Heart left ventricle (tissue), 16 donors: Measurements from ENCODE around the gene LOXHD1. TPM values are rescaled to one million over a fixed set of nuclear protein-coding genes. Genes with fewer than 3 reads are reported as not detected.

Source experiments
- ATAC-seq, 4 donors: fragments of 200-7000 bp; cut with Tn5 transposase; one replicate each; pipeline ENCODE4 v1.9.1; 2020 to 2022; ENCODE audit warnings: moderate library complexity in 4 of 4, mild to moderate bottlenecking in 3 of 4, moderate number of reproducible peaks in 1 of 4
- DNase-seq, 5 donors: peaks; one replicate each; pipeline ENCODE4 v3.0.0-alpha.2; 2020
- H3K27ac ChIP-seq, 12 donors: fragments of 200-600 bp; sonication (generic) in 4 of 12; one replicate each; pipeline versions ENCODE4 v1.5.0 to v1.8.0; 2016 to 2022; ENCODE audit warnings: mild to moderate bottlenecking in 2 of 12
- H3K27me3 ChIP-seq, 9 donors: fragments of 200-600 bp; sonication (generic) in 2 of 9; one replicate each; pipeline versions ENCODE4 v1.5.1 to v1.8.0; 2016 to 2022; ENCODE audit warnings: mild to moderate bottlenecking in 3 of 9
- H3K36me3 ChIP-seq, 9 donors: fragments of 200-600 bp; sonication (generic) in 2 of 9; one replicate each; pipeline versions ENCODE4 v1.5.0 to v1.8.0; 2018 to 2022; ENCODE audit warnings: mild to moderate bottlenecking in 2 of 9
- H3K4me1 ChIP-seq, 12 donors: fragments of 200-600 bp; sonication (generic) in 4 of 12; one replicate each; pipeline versions ENCODE4 v1.5.0 to v1.8.0; 2016 to 2022; ENCODE audit warnings: mild to moderate bottlenecking in 3 of 12
- H3K4me3 ChIP-seq, 12 donors: fragments of 200-600 bp; sonication (generic) in 4 of 12; one replicate each; pipeline versions ENCODE4 v1.5.0 to v1.8.0; 2017 to 2022; ENCODE audit warnings: mild to moderate bottlenecking in 9 of 12, moderate library complexity in 4 of 12
- H3K9me3 ChIP-seq, 12 donors: fragments of 200-600 bp; sonication (generic) in 4 of 12; one replicate each; pipeline versions ENCODE4 v1.5.0 to v1.8.0; 2016 to 2022; ENCODE audit warnings: mild to moderate bottlenecking in 1 of 12
- CTCF ChIP-seq, 12 donors: fragments of 200-600 bp; sonication (generic) in 4 of 12; IDR thresholded peaks; one replicate each; pipeline versions ENCODE4 v1.5.0 to v1.8.0; 2018 to 2022; ENCODE audit warnings: antibody characterized with exemption in 12 of 12, mild to moderate bottlenecking in 5 of 12
- POLR2A ChIP-seq, 2 donors: fragments of 450-650 bp; IDR thresholded peaks; one replicate each; pipeline ENCODE4 v1.6.1; 2017; ENCODE audit warnings: antibody characterized with exemption in 2 of 2, mild to moderate bottlenecking in 2 of 2, moderate library complexity in 2 of 2
- WGBS, 4 donors: extraction: QIAGEN DNeasy Blood & Tissue Kit in 2 of 4; methylation state at CpG; one replicate each; pipeline versions ENCODE4 v1.1.5 to v1.1.7; 2013 to 2018; 5-methylcytosine and 5-hydroxymethylcytosine counted together
- intact Hi-C, 10 donors: fragments of 100-400 bp; cut with DNase I; formaldehyde crosslinking; loops; one replicate each; pipeline versions ENCODE4 v1.11.1 to v1.14.2; 2022
- polyA plus RNA-seq, 2 donors: library from polyadenylated mRNA; stranded (reverse); fragments of 200-250 nt; gene quantifications; one replicate each; pipeline ENCODE4 v1.2.3, GENCODE V29; 2013
- total RNA-seq, 9 donors: library from RNA; depleted of rRNA in 2 of 9; stranded (reverse); fragments of >200 nt in 2 of 9; fragmentation: NEBNext Ultra II Directional in 3 of 9; extraction: Animal tissue kit (Norgen Biotek cat#: 25700) in 3 of 9; gene quantifications; one replicate each; pipeline versions ENCODE4 v1.1.0 to v1.2.4, GENCODE V29; 2016 to 2023
- donor health status: ischemic (EF 13 %, LVEDD 7.1; RV severe dilation, severe dysfunction).
- donor health status: healthy with polysubstance abuse.
- donor health status: DM: no; HTN: yes; CAD: no.
- donor health status: DM: no; HTN: no; CAD: no.
- donor health status: ischemic (EF 25% LVEDD 6.9; RV normal size, moderate dysfunction).
- donor health status: ischemic (EF 25% LVEDD 5.7; RV mildly dilated, moderate dysfunction).
- donor health status: healthy.
- donor health status: DM: yes; HTN: yes; CAD: no.
- donor health status: ischemic (EF 35%, LVEDD 5.7; RV mildly dilated, moderate dysfunction).
- donor health status: nonischemic (EF 11% LVEDD 7.7; RV severe dilation, severe dysfunction).
- donor health status: DM: yes; HTN: yes; CAD: no.
- donor health status: PGD.
- donor health status: ischemic (EF 29% LVEDD 5.4; RV normal size, mild dysfunction).
- donor health status: nonischemic (EF 23%, LVEDD 6.1; RV moderate dilation, normal function).

The LOXHD1 gene
- total and polyA plus RNA-seq, 11 donors, result 0.19 to 1.9 (median 0.54) TPM

GRCh38 chr18:46459789-46460455 lies 197.1 kb downstream of the LOXHD1 start:
- TF ChIP-seq CTCF (IDR thresholded peaks at IDR 0.05) (no peak), POLR2A (IDR thresholded peaks at IDR 0.05) (no peak)
- Histone ChIP-seq H3K36me3 (peaks cover 0 to 3% (median 0%) of the 10 kb centered on the region in 9 donors), H3K27ac (no peak overlapping the region), H3K4me3 (no peak overlapping the region), H3K9me3 (no peaks in the 10 kb centered on the region), H3K4me1 (no peaks in the 10 kb centered on the region), H3K27me3 (no peaks in the 10 kb centered on the region)
- intact Hi-C loops, result loop anchor here in 1 of 10 donors (5.0 kb wide), 1 partner anchor 57 kb away; no protein-coding TSS in a partner anchor
- DNase-seq (no peak), ATAC-seq (no peak)
- 90 to 92% (median 90%) methylated on average over 19 of the region's 19 CpGs for WGBS, 4 donors

DNA sequence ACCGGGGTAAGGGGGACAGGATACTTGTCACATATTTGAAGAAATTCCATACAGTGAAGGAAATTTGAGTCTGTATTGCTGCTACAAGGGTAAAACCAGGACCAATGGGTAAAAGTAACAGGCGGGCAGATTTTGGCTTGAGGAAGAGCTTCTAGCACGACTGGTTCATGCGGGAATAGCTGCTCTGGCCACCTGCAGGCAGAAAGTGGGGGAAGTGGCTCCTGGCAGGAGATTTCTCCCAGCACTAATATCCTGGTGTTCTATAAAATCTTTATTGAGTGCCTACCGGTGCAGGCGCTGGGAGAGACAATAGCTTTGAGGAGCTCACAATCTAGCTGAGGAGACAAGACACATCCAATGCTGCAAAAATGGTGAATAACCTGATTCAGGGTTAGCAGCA lies 198.5 kb downstream of the LOXHD1 start:
- WGBS, 4 donors, result 86 to 96% (median 87%) methylated on average over 6 of the region's 6 CpGs
- no peaks in the 10 kb centered on the region for H3K4me1 ChIP-seq
- intact Hi-C loops, result no loop called here

DNA sequence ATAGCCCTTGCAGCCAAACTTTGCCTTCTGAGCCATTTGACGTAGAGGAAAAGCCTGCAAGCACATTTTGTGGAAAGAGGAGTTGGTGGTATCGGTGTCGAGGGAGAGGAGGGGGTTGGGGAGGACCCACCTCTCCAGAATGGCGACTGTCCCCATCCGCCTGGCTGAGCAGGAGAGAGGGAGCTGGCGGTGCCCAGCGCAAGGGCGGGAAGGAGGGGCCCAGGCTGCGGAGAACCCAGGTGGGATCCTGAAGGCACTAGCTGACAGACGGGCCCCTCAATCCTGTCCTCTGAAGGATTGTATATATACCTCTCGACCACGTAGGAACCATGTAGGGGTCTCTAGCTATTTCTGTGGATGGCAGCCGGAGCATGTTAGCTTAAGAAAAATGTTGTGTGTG lies 200.3 kb downstream of the LOXHD1 start:
- Histone ChIP-seq H3K9me3 (peaks cover 0 to 5% (median 0%) of the 10 kb centered on the region in 12 donors), H3K27ac (no peak overlapping the region), H3K4me3 (no peak overlapping the region), H3K4me1 (no peaks in the 10 kb centered on the region), H3K36me3 (peaks cover 0 to 3% (median 0%) of the 10 kb centered on the region in 9 donors), H3K27me3 (no peaks in the 10 kb centered on the region)
- TF ChIP-seq CTCF (IDR thresholded peaks at IDR 0.05) (no peak), POLR2A (IDR thresholded peaks at IDR 0.05) (no peak)
- 96 to 99% (median 98%) methylated on average over 11 to 13 of the region's 13 CpGs for WGBS, 4 donors
- intact Hi-C loops, result no loop called here
- no peak for DNase-seq
- no peak for ATAC-seq

More for the DNA sequence above, 198.5 kb downstream of the LOXHD1 start:
- Histone ChIP-seq H3K36me3 (peaks cover 0 to 3% (median 0%) of the 10 kb centered on the region in 9 donors), H3K4me3 (no peak overlapping the region), H3K27ac (no peak overlapping the region), H3K27me3 (no peaks in the 10 kb centered on the region), H3K9me3 (no peaks in the 10 kb centered on the region)
- no peak for ATAC-seq
- TF ChIP-seq POLR2A (IDR thresholded peaks at IDR 0.05), result no peak
- no peak for TF ChIP-seq CTCF (IDR thresholded peaks at IDR 0.05)
- DNase-seq, result no peak

DNA sequence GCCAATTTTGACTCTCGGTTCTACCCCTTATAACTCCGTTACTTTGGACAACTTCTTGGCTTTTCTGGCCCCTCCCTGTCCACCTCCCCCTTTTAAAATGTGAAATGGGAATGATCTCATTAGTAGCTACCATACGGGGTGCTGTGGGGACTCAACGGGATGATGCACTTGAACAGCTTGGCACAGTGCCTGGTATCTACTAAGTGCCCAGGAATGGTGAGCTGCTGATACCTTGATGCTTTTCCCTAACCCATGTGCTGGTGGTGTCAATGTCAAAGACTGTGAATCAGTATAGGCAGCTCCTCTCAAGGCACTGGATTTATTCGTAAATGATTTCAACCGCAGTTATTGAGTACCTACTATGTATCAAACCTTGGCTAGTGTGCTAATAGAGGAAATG lies 204.2 kb downstream of the LOXHD1 start:
- no peaks in the 10 kb centered on the region for H3K27me3 ChIP-seq
- ATAC-seq (no peak), DNase-seq (no peak)
- intact Hi-C loops, result no loop called here
- peaks cover 0 to 18% (median 10%) of the 10 kb centered on the region in 12 donors for H3K9me3 ChIP-seq
- no peak overlapping the region for H3K27ac ChIP-seq
- peaks cover 0 to 19% (median 0%) of the 10 kb centered on the region in 9 donors for H3K36me3 ChIP-seq
- TF ChIP-seq CTCF (IDR thresholded peaks at IDR 0.05) (no peak), POLR2A (IDR thresholded peaks at IDR 0.05) (no peak)
- 75 to 76% (median 75%) methylated on average over 6 of the region's 6 CpGs for WGBS, 4 donors
- H3K4me3 ChIP-seq, result no peak overlapping the region
- H3K4me1 ChIP-seq, result no peaks in the 10 kb centered on the region
